Neural cell (in vitro differentiated cells): ENCODE data around the gene OSBPL9. TPM values are rescaled to one million over a fixed set of nuclear protein-coding genes. Genes with fewer than 3 reads are reported as not detected.

ENCODE experiments used
- H2AFZ ChIP-seq: fragments of 200-600, 300-800 bp; sonication (generic), shearing (Covaris generic); 2 replicates; pipeline ENCODE4 v1.6.0; 2014; ENCODE audit warnings: low read depth, mild to moderate bottlenecking, antibody characterized with exemption, low read length, moderate library complexity
- H3F3A ChIP-seq: fragments of 200-600 bp; shearing (Covaris generic); 2 replicates; pipeline ENCODE4 v1.6.1; 2016; ENCODE audit warnings: mild to moderate bottlenecking, moderate library complexity, mixed read lengths, antibody characterized with exemption, low read length; ENCODE audit not compliant: insufficient read depth, poor library complexity, severe bottlenecking
- H3K27ac ChIP-seq: fragments of 200-600, 300-800 bp; sonication (generic), shearing (Covaris generic); 2 replicates; pipeline ENCODE4 v1.5.1; 2014; ENCODE audit warnings: mild to moderate bottlenecking, low read length, moderate library complexity
- H3K27me3 ChIP-seq: fragments of 300-800, 200-600 bp; sonication (generic), shearing (Covaris generic); 2 replicates; pipeline ENCODE4 v1.6.0; 2014; ENCODE audit warnings: mild to moderate bottlenecking, low read depth, low read length, moderate library complexity; ENCODE audit not compliant: insufficient read depth
- H3K36me3 ChIP-seq: fragments of 300-800, 200-600 bp; sonication (generic), shearing (Covaris generic); 2 replicates; pipeline ENCODE4 v1.5.1; 2014; ENCODE audit warnings: mild to moderate bottlenecking, antibody characterized with exemption, low read length, moderate library complexity; ENCODE audit not compliant: insufficient read depth
- H3K4me2 ChIP-seq: fragments of 300-800, 200-600 bp; sonication (generic), shearing (Covaris generic); 2 replicates; pipeline ENCODE4 v1.6.0; 2014; ENCODE audit warnings: mild to moderate bottlenecking, low read length
- H3K4me3 ChIP-seq: fragments of 300-800, 200-600 bp; sonication (generic), shearing (Covaris generic); 2 replicates; pipeline ENCODE4 v1.5.1; 2014; ENCODE audit warnings: mild to moderate bottlenecking, low read length, moderate library complexity
- H3K79me2 ChIP-seq: fragments of 200-600 bp; shearing (Covaris generic); replicated peaks from 2 replicates; pipeline ENCODE4 v1.6.0; 2014; ENCODE audit warnings: mild to moderate bottlenecking, low read length, moderate library complexity; ENCODE audit not compliant: insufficient read depth
- H3K9ac ChIP-seq: fragments of 300-800, 200-600 bp; sonication (generic), shearing (Covaris generic); 2 replicates; pipeline ENCODE4 v1.6.1; 2016; ENCODE audit warnings: mild to moderate bottlenecking, low read length, mixed read lengths
- H3K9me2 ChIP-seq: fragments of 200-600 bp; shearing (Covaris generic); 2 replicates; pipeline ENCODE4 v1.6.1; 2016; ENCODE audit warnings: mild to moderate bottlenecking, low read length, mixed read lengths; ENCODE audit not compliant: insufficient read depth
- H3K9me3 ChIP-seq: fragments of 200-600, 300-800 bp; sonication (generic), shearing (Covaris generic); 2 replicates; pipeline ENCODE4 v1.6.1; 2016; ENCODE audit warnings: mild to moderate bottlenecking, mixed run types, low read length, moderate library complexity, mixed read lengths
- H4K20me1 ChIP-seq: fragments of 200-600 bp; shearing (Covaris generic); 2 replicates; pipeline ENCODE4 v1.6.1; 2016; ENCODE audit warnings: mild to moderate bottlenecking, mixed run types; ENCODE audit not compliant: insufficient read depth
- CTCF ChIP-seq: fragments of 450-650 bp; IDR thresholded peaks from 2 replicates; pipeline ENCODE4 v1.5.1; 2014; ENCODE audit warnings: antibody characterized with exemption, mild to moderate bottlenecking, moderate library complexity; ENCODE audit not compliant: poor library complexity, severe bottlenecking
- EP300 ChIP-seq: fragments of 450-650 bp; conservative IDR thresholded peaks from 2 replicates; pipeline ENCODE4 v1.6.1; 2014; ENCODE audit warnings: antibody characterized with exemption, mild to moderate bottlenecking, moderate library complexity; ENCODE audit not compliant: poor library complexity, severe bottlenecking
- EZH2 ChIP-seq: fragments of 200-600, 300-800 bp; shearing (Covaris generic), sonication (generic); IDR thresholded peaks from 2 replicates; pipeline ENCODE4 v1.6.1; 2014; ENCODE audit warnings: antibody characterized with exemption, low read length, borderline replicate concordance, mild to moderate bottlenecking; ENCODE audit not compliant: insufficient read depth, poor library complexity, severe bottlenecking
- MXI1 ChIP-seq: fragments of 450-650 bp; conservative IDR thresholded peaks from 2 replicates; pipeline ENCODE4 v1.6.1; 2014; ENCODE audit warnings: antibody characterized with exemption, mild to moderate bottlenecking; ENCODE audit not compliant: poor library complexity, severe bottlenecking
- POLR2AphosphoS5 ChIP-seq: IDR thresholded peaks from 2 replicates; pipeline ENCODE4 v1.6.1; 2012
- RAD21 ChIP-seq: fragments of 450-650 bp; conservative IDR thresholded peaks from 2 replicates; pipeline ENCODE4 v1.6.1; 2014; ENCODE audit warnings: antibody characterized with exemption, mild to moderate bottlenecking, moderate library complexity
- REST ChIP-seq: IDR thresholded peaks from 2 replicates; pipeline ENCODE4 v1.6.1; 2012; ENCODE audit warnings: borderline replicate concordance
- SMC3 ChIP-seq: fragments of 450-650 bp; conservative IDR thresholded peaks from 2 replicates; pipeline ENCODE4 v1.6.1; 2014; ENCODE audit warnings: antibody characterized with exemption, mild to moderate bottlenecking, moderate library complexity; ENCODE audit not compliant: poor library complexity
- TAF1 ChIP-seq: IDR thresholded peaks from 2 replicates; pipeline ENCODE4 v1.6.1; 2012; ENCODE audit warnings: low read depth
- polyA plus RNA-seq: library from polyadenylated mRNA; depleted of rRNA; stranded (reverse); fragments of >200 nt; gene quantifications from 2 replicates; pipeline ENCODE4 v1.2.3, GENCODE V29; 2014

Gene OSBPL9
- polyA plus RNA-seq, 1 donor from 2014 or later = 117 TPM

DNA sequence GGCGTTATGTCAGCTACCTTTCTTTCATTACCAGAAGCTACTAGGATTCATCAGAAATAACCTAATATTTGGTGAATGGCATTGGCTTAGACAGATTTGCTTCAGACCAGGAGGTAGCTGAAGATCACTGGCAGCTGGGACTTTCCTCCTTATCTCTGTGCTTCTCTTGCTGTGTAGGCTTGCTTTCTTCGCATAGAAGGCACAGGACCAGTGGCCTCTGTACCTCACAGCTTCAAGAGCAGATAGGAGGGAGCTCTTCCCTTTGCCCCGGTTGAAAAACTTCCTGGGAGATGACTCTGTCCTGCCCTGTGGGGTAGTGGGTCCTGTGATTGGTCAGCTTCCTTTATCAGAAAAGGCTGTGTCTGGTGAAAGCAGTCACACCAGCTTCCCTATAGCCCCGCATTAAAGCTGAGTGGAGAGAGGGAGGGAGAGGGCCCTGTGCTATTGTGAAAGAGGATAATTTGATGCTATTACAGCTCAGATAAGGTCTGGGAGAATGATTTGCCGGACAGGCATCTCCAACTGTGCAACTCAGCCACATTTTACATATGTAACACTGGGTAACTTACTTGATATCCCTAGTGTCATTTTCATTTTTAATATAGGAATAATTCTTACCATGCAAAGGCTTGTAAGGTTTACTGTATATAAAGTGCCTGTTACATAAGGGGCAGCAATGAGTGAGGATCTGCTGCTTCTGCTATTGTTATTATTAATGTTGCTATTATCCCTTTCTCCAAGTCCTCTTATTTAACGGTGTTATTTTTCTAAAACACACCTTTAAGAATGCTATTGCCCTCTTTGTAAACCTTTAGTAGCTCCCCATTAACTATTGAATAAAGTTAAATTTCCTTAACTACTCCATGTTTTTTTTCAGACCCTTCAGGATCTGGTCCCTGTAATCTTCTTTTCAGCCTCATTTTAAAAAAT, 31.6 kb downstream of the OSBPL9 start:
- Histone ChIP-seq H2AFZ (no peak overlapping the region), H3K27me3 (no peaks in the 10 kb centered on the region), H3K36me3 (no peaks in the 10 kb centered on the region), H3K9me3 (no peaks in the 10 kb centered on the region), H3K4me3 (peak overlapping the region; percentile 45), H3K9ac (peak overlapping the region; percentile 38), H3F3A (no peaks in the 10 kb centered on the region), H3K79me2 (peaks cover 9% of the 10 kb centered on the region), H3K4me2 (peak overlapping the region; percentile 34), H3K9me2 (no peaks in the 10 kb centered on the region), H4K20me1 (no peaks in the 10 kb centered on the region), H3K27ac (peak overlapping the region; percentile 57)
- TF ChIP-seq REST (no peak), POLR2AphosphoS5 (peak; percentile 31), EP300 (peak; percentile 8), EZH2 (no peak)

- Histone ChIP-seq H3K9ac (no peak overlapping the region), H3K27ac (no peak overlapping the region)
Measured at GRCh38 chr1:51649593-51650091, 32.8 kb downstream of the OSBPL9 start.

More at GRCh38 chr1:51649593-51650091, 32.8 kb downstream of the OSBPL9 start:
- H3K79me2 ChIP-seq = peaks cover 7% of the 10 kb centered on the region
- no peaks in the 10 kb centered on the region for H3K27me3 ChIP-seq
- no peak overlapping the region for H3K4me2 ChIP-seq
- H3K4me3 ChIP-seq = no peak overlapping the region
- no peaks in the 10 kb centered on the region for H4K20me1 ChIP-seq
- H3K9me3 ChIP-seq = no peaks in the 10 kb centered on the region
- no peaks in the 10 kb centered on the region for H3F3A ChIP-seq
- no peaks in the 10 kb centered on the region for H3K36me3 ChIP-seq
- no peak overlapping the region for H2AFZ ChIP-seq
- no peak for TF ChIP-seq RAD21
- no peak for TF ChIP-seq SMC3
- TF ChIP-seq POLR2AphosphoS5 = no peak
- no peak for TF ChIP-seq EP300
- no peak for TF ChIP-seq CTCF
- TF ChIP-seq EZH2 = no peak
- no peak for TF ChIP-seq REST
- no peak for TF ChIP-seq TAF1
- TF ChIP-seq MXI1 = no peak
- no peaks in the 10 kb centered on the region for H3K9me2 ChIP-seq
